NCI-H1105 (cell line): ENCODE measurements around the gene LRTM1.

ENCODE experiments used
- DNase-seq: peaks from one replicate; lab custom pipeline; 2025; lab: John Stamatoyannopoulos, UW

The LRTM1 gene

GRCh38 chr3:54928046-54928770 lies at the start of gene LRTM1:
LRTM1 (minus strand) TSS chr3:54928059; CDS start chr3:54927911, 148 bp downstream.
- no peak for DNase-seq

- no peak for DNase-seq
Measured at GRCh38 chr3:54977439-54977838, 49.6 kb upstream of the LRTM1 start.

GRCh38 chr3:54970895-54971294 lies 43.0 kb upstream of the LRTM1 start:
- no peak for DNase-seq

- DNase-seq = no peak
Measured at GRCh38 chr3:54969652-54970051, 41.8 kb upstream of the LRTM1 start.

- no peak for DNase-seq
Measured at GRCh38 chr3:54968546-54969172, 40.8 kb upstream of the LRTM1 start.

GRCh38 chr3:54967731-54968161 lies 39.9 kb upstream of the LRTM1 start:
- no peak for DNase-seq

GRCh38 chr3:54966979-54967378 lies 39.1 kb upstream of the LRTM1 start:
- DNase-seq = no peak

- DNase-seq = no peak
Measured at GRCh38 chr3:54965746-54966145, 37.9 kb upstream of the LRTM1 start.

- DNase-seq = no peak
Measured at GRCh38 chr3:54964081-54964480, 36.2 kb upstream of the LRTM1 start.

- no peak for DNase-seq
Measured at GRCh38 chr3:54963641-54964040, 35.8 kb upstream of the LRTM1 start.

GRCh38 chr3:54962200-54962599 lies 34.3 kb upstream of the LRTM1 start:
- no peak for DNase-seq

GRCh38 chr3:54960701-54961100 lies 32.8 kb upstream of the LRTM1 start:
- no peak for DNase-seq

GRCh38 chr3:54960082-54960481 lies 32.2 kb upstream of the LRTM1 start:
- no peak for DNase-seq

GRCh38 chr3:54957711-54958110 lies 29.9 kb upstream of the LRTM1 start:
- no peak for DNase-seq

- no peak for DNase-seq
Measured at GRCh38 chr3:54955941-54956340, 28.1 kb upstream of the LRTM1 start.

GRCh38 chr3:54955496-54955895 lies 27.6 kb upstream of the LRTM1 start:
- no peak for DNase-seq

- DNase-seq = no peak
Measured at GRCh38 chr3:54954521-54954920, 26.7 kb upstream of the LRTM1 start.

GRCh38 chr3:54954022-54954421 lies 26.2 kb upstream of the LRTM1 start:
- no peak for DNase-seq

GRCh38 chr3:54951405-54951804 lies 23.5 kb upstream of the LRTM1 start:
- DNase-seq = no peak

GRCh38 chr3:54950391-54951003 lies 22.6 kb upstream of the LRTM1 start:
- no peak for DNase-seq

GRCh38 chr3:54949491-54950044 lies 21.7 kb upstream of the LRTM1 start:
- peak; percentile 37 for DNase-seq

- DNase-seq = no peak
Measured at GRCh38 chr3:54941690-54942362, 14.0 kb upstream of the LRTM1 start.
